Measurements from ENCODE around the gene C1GALT1.

C1GALT1 gene

DNA sequence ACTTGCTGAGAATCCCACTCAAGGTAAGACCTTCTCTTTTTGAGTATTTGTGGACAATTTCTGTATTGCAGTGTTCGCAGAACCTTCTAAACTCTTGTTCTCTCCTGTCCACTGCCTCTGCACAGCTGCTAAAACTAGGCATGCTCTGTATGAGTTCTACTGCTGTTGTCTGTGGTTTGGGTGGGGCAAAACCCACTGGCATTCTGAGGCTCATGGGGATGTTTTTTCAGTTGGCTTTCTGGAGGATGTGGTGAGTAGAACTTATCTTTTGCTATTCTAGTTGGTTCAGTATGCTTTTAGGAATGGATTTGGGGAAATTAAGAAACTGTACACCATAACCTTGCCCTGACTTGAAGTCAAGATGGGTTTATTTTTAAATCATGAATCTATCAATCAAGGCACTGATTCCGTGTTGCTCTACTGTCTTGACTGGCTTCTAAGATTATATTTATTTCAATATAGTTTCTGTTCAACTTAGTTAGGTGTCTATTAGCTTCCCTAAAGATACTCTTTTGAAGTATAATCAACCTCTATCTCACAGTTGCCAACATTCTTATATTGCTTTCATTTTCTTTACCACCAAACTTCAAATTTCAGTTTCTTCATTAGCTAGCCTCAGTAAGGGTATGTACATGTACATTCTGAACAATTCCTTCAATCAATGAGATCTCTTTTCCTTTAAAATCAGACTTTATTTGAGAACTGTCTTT lies 25.0 kb upstream of the C1GALT1 start:
- TF ChIP-seq, protein P1, sequence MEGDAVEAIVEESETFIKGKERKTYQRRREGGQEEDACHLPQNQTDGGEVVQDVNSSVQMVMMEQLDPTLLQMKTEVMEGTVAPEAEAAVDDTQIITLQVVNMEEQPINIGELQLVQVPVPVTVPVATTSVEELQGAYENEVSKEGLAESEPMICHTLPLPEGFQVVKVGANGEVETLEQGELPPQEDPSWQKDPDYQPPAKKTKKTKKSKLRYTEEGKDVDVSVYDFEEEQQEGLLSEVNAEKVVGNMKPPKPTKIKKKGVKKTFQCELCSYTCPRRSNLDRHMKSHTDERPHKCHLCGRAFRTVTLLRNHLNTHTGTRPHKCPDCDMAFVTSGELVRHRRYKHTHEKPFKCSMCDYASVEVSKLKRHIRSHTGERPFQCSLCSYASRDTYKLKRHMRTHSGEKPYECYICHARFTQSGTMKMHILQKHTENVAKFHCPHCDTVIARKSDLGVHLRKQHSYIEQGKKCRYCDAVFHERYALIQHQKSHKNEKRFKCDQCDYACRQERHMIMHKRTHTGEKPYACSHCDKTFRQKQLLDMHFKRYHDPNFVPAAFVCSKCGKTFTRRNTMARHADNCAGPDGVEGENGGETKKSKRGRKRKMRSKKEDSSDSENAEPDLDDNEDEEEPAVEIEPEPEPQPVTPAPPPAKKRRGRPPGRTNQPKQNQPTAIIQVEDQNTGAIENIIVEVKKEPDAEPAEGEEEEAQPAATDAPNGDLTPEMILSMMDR (IDR thresholded peaks at IDR 0.05; ENCODE audit: low read depth, low read length, missing control alignments): no peak
- no peak overlapping the region for H3K4me3 ChIP-seq (replicated peaks; ENCODE audit: low read depth, low read length)
- no peak for DNase-seq (ENCODE audit: extremely low read depth, low read depth)

DNA sequence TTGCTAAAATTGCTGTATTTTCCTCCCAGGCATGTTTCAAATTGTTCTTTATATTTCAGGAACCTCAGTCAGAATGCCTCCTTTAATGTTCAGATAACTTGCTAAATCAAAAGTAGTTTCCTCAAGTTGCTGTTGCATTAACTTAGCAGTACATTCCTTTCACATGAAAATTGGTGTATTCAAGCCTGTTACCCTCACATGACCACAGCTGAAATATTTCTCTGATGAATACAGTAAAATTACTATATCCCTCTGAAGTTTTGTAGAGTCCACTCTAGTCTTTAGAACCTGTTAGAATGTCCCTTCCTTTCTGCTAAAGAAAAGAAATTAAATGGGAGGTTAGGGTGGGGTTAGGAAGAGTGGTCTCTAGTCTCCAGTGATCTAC lies 24.5 kb upstream of the C1GALT1 start:
- TF ChIP-seq, protein P1 (IDR thresholded peaks at IDR 0.05; ENCODE audit: low read depth, low read length, missing control alignments): no peak
- H3K4me3 ChIP-seq (replicated peaks; ENCODE audit: low read depth, low read length): no peak overlapping the region
- no peak for DNase-seq (ENCODE audit: extremely low read depth, low read depth)

GRCh38 chr7:7159063-7159658 lies 23.2 kb upstream of the C1GALT1 start:
- no peak for DNase-seq (ENCODE audit: extremely low read depth, low read depth)
- TF ChIP-seq, protein P1 (IDR thresholded peaks at IDR 0.05; ENCODE audit: low read depth, low read length, missing control alignments): no peak
- H3K4me3 ChIP-seq (replicated peaks; ENCODE audit: low read depth, low read length): no peak overlapping the region

DNA sequence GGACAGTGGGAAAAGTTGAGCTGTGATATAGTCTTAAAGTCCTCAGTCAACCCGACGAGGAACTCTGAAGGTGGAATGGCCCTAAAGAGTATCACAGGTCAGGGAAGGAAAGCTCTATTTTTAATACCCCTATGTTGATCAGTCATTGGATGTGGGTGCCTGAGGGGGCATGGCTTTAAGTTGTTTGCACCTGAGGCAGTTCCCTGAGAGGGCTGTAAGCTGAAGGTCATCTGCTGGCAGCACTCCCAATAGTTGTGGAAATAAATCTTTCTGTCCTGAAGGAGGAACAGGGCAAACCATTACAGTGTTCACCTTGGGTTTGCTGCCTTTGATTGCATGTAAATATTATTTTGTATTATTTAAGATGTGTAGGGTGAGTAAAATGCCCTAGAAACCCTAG lies 17.8 kb upstream of the C1GALT1 start:
- H3K4me3 ChIP-seq (replicated peaks; ENCODE audit: low read depth, low read length): no peak overlapping the region
- TF ChIP-seq, protein P1 (IDR thresholded peaks at IDR 0.05; ENCODE audit: low read depth, low read length, missing control alignments): no peak
- no peak for DNase-seq (ENCODE audit: extremely low read depth, low read depth)

GRCh38 chr7:7165372-7165771 lies 17.0 kb upstream of the C1GALT1 start:
- TF ChIP-seq, protein P1 (IDR thresholded peaks at IDR 0.05; ENCODE audit: low read depth, low read length, missing control alignments): no peak
- DNase-seq (ENCODE audit: extremely low read depth, low read depth): no peak

DNA sequence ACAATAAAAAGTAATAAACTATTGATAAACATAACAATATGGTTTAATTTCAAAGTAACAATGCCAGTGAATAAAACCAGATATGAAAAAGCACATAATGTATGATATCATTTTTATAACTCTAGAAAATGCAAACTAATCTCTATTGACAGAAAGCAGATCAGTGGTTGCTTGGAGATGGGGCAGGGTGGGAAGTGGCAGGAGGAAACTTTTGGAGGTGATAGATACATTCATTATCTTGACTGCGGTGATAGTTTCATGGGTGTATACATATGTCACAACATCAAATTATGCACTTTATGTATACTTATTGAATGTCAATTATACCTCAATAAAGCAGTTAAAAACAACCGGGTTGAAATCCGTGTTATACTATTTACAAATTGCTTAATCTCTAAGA lies 16.0 kb upstream of the C1GALT1 start:
- no peak overlapping the region for H3K4me3 ChIP-seq (replicated peaks; ENCODE audit: low read depth, low read length)
- no peak for DNase-seq (ENCODE audit: extremely low read depth, low read depth)
- TF ChIP-seq, protein P1 (IDR thresholded peaks at IDR 0.05; ENCODE audit: low read depth, low read length, missing control alignments): no peak

More at GRCh38 chr7:7165372-7165771, 17.0 kb upstream of the C1GALT1 start:
- H3K4me3 ChIP-seq (replicated peaks; ENCODE audit: low read depth, low read length): no peak overlapping the region

Measured in HFF-Myc (cell line).